Activated CD8-positive, alpha-beta memory T cell treated with anti-CD3 and anti-CD28 coated beads, Interleukin-2, amount 50 U/mL, for 4 hours (primary cell): ENCODE measurements around the gene DOLK.

Source experiments
- DNase-seq: peaks from one replicate; pipeline ENCODE4 v3.0.0-alpha.2; 2020

The DOLK gene

DNA sequence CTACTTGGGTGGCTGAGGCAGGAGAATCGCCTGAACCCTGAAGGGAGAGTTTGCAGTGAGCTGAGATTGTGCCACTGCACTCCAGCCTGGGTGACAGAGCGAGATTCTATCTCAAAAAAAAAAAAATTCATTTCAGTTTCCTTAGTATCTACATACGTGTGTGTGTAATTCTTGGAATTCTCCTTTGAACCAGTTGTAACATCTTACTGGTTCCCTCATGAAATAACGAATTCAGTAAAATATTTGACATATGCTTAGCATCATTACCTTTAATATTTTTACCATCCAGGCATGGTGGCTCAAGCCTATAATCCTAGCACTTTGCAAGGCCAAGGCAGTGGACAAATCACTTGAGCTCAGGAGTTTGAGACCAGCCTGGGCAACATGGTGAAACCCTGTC is 17.8 kb downstream of the DOLK start:
- no peak for DNase-seq

DNA sequence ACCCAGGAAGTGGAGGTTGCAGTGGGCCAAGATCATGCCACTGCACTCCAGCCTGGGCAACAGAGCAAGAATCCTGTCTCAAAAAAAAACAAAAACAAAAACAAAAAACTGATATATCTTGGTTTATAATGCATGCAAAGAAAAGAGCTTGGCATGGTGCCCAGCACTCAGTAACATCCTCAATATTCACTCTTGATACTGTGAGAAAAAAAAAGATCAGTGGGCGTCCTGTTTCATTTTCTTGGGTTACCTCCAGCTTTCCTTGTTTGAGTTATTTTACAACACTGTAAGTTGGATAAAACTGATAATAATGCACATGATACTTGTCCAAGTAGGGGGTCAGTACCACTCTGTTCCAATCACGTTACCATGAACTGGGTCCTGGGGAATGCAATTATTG is 18.8 kb downstream of the DOLK start:
- no peak for DNase-seq

DNA sequence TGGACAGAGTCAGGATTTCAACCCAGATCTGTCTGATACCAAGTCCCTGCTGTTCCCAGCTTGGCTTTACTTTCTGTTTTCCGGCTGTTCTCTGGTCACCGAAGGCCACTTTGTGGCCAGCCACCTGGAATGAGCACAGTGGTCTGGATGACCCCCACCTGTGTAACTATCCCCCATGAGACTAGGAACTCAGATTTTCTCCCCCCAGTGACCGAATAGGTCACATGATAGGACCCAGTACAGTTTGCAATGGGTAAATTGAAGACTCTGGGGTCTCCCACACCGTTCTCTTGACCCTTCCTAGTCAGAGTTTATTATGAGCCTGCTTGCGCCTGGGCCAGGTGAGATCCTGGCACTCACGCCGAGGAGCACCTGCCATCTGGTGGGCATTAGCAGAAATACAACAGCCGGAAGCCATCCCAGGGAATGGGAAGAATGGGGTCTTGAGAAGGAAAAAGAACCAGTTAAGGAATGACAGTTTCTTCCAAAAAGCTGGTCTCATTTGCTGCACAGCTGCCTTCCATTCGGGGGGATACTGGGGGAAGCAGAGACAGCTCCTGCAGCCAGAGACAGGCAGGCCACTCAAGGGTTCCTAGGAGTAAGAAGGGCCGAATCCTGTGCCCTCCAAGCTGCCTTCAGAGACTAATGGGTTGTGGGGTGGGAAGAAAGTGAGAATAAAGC is 19.5 kb downstream of the DOLK start:
- peak; percentile 58 for DNase-seq

DNA sequence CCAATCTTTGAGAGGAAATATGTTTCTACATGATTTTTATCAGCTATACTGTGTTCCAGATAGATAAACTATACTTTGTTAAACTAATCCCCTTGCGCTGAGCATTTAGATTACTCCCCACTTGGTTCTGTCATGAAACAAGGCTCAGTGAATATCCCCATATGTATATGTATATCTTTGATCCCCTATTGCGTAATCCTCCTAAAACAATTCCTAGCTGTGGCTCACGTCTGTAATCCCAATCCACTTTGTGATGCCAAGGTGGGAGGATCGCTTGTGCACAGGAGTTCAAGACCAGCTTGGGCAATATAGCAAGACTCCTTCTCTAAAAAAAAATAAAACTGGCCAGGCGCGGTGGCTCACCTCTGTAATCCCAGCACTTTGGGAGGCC is 23.9 kb downstream of the DOLK start:
- DNase-seq: no peak

DNA sequence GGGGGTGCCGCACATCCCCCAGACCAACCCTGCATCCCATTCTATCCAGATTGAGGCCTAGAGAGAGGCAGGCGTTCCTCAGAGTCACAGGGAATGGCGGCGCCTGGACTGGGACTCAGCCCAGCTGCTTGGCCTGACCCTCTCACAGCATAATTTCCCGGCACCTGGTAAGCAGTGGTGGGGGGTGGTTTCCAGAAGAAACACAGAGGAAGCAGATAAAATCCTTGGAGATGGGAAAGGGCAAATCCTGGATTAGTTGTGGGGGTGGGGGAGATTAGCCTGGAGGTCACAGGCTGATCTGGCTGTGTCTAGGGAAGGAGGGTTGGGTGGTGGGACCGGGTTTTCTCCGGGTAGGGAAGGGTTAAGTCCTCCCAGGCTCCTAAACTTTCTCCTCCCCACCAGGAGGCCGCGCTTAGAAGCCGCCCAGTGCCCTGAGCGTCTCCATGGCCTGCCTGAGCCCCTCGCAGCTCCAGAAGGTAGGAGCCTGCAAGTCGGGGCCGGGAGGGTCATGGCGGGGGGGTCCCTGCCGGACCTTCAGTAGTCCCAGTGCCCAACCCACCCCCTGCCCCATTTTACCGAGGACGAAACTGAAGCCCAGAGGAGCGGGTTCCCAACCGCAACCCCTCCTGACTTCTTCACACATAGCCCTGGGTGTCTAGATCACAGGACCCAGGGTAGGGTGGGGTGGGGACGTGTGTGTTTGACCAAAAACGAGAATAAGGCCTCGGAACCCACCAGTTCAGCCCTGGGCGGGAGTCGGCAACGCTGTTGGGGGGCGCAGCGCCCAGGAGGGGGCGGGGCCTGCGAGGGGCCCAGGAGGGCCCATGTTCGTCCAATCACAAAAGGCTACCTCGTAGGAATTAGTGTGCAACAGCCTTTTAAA is 25.3 kb downstream of the DOLK start:
- DNase-seq: peak; percentile 32

DNA sequence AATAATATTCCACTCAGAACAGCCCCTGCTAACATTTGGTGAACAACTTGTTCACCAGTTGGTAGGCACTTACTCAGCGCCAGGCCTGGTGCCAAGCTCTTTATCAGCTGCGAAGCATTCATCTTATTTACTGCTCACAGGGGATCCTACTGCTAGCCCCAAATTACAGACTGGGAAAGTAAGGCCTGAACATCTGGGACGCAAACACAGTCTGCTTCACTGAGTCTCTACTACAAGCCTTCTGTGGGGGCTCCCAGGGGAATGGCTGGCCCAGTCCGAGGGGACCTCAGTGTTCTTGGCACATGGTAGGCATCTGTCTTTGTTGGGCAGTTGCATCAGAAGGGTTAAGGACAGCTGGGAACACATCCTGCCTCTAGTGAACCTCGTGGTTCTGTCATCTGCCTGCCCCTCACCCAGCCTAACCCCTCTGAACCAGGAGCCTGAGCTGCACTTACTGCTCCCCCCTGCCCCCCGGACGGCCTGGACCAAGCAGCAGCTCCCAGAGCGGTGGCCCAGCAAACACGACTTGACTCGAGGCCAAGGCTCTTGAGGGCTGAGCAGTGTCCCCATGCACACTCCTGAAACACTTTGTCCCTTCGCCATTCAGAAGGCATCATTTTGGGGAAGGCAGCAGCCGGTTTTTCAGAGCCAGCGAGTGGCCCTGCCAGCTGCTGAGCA is 26.9 kb downstream of the DOLK start, which contains the start of gene PHYHD1:
PHYHD1 (plus strand) TSS at position 602 of the 678 bp plus-strand sequence. CDS start 1,342 bp downstream, outside the sequence.
- no peak for DNase-seq

DNA sequence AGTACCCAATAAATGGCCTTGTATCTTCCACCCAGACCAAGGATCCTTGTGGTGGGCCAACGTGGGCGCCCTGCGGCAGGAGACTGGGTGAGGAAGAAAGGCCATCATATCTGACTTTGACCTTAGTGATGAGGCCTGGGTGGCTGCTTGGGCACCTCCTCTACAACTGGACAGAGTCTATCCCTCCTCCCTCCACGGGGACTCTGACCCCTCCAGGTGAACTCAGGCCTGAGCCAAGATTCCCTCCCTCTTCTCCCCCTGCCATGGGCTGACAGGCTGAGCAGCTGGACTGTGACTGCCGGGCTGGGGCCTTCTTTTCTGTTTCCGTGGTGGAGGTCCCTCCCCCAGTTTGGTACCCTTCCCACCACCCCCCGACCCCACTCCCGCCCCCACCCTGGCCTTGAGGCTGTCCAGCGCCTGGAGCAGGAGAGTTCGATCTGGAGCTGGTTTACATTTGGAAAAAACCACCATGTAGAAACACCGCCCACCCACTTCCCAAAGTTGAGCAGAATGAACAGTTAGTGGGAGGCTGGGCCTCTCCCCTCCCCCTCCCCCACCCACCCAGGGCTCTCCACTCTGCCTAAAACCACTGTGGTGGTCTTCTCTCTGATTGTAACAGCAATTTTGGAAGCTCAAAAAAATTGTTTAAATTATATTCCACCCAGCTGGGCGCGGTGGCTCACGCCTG is 27.9 kb downstream of the DOLK start:
- DNase-seq: no peak

DNA sequence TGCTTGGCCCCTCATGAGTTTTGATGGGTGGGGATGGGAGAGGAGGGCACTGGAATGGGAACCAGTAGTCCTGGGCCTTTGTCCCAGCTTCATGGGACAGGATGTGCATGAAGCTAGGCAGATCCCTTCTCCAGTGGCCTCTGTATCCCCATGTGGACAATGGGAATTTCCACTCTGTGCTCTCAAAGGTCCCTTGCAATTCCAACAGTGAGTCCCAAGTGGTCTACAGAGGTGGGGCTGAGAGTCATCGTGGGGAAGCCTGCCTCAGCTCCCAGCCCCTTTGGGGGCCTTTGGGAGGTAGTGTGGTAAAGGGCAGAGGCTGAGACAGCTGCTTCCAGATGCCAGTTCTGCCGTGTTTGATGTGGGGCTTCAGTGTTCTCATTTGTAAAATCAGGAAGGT is 28.5 kb downstream of the DOLK start:
- no peak for DNase-seq

DNA sequence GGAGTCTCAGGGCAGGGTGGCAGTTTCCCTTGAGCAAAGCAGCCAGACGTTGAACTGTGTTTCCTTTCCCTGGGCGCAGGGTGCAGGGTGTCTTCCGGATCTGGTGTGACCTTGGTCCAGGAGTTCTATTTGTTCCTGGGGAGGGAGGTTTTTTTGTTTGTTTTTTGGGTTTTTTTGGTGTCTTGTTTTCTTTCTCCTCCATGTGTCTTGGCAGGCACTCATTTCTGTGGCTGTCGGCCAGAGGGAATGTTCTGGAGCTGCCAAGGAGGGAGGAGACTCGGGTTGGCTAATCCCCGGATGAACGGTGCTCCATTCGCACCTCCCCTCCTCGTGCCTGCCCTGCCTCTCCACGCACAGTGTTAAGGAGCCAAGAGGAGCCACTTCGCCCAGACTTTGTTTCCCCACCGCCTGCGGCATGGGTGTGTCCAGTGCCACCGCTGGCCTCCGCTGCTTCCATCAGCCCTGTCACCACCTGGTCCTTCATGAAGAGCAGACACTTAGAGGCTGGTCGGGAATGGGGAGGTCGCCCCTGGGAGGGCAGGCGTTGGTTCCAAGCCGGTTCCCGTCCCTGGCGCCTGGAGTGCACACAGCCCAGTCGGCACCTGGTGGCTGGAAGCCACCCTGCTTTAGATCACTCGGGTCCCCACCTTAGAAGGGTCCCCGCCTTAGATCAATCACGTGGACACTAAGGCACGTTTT is 30.1 kb downstream of the DOLK start:
- no peak for DNase-seq

DNA sequence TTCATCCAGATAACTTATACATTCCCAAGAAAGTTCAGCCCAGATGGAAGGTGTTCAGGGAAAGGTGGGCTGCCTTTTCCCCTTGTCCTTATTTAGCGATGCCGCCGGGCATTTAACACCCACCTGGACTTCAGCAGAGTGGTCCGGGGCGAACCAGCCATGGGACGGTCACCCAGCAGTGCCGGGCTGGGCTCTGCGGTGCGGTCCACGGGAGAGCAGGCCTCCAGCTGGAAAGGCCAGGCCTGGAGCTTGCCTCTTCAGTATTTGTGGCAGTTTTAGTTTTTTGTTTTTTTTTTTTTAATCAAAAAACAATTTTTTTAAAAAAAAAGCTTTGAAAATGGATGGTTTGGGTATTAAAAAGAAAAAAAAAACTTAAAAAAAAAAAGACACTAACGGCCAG is 30.7 kb downstream of the DOLK start:
- DNase-seq: no peak

DNA sequence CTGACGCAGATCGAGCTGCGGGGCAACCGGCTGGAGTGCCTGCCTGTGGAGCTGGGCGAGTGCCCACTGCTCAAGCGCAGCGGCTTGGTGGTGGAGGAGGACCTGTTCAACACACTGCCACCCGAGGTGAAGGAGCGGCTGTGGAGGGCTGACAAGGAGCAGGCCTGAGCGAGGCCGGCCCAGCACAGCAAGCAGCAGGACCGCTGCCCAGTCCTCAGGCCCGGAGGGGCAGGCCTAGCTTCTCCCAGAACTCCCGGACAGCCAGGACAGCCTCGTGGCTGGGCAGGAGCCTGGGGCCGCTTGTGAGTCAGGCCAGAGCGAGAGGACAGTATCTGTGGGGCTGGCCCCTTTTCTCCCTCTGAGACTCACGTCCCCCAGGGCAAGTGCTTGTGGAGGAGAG is 31.2 kb downstream of the DOLK start:
- DNase-seq: no peak

DNA sequence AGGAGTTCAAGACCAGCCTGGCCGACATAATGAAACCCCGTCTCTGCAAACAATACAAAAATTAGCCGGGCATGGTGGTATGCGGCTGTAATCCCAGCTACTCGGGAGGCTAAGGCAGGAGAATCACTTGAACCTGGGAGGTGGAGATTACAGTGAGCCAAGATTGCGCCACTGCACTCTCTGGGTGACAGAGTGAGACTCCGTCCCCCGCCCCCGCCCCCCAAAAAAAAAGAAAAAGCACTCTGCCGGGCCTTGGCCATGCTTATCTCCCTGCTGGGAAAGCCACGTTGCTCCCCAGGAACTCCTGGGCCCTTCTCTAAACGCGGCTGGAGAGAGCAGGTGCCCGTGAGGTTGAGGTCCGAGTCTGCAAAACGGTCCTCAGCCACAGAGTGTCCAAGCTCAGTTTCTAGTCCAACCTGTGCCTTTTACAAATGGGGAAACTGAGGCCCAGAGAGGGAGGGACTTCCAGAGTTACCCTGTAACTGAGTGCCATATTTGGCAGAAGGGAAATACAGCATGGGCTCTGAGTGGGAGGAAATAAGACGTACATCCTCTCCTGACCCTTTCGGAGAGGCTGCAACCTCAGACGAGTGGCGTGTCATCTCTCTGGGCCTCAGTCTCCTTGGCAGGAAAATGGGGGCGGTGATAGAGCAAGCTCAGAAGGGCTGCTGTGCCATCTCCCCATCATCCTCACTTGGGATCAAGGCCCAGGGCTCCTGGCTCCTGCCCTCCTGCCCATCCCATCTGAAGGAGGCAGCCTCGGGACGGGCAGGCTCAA is 33.2 kb downstream of the DOLK start:
- no peak for DNase-seq

DNA sequence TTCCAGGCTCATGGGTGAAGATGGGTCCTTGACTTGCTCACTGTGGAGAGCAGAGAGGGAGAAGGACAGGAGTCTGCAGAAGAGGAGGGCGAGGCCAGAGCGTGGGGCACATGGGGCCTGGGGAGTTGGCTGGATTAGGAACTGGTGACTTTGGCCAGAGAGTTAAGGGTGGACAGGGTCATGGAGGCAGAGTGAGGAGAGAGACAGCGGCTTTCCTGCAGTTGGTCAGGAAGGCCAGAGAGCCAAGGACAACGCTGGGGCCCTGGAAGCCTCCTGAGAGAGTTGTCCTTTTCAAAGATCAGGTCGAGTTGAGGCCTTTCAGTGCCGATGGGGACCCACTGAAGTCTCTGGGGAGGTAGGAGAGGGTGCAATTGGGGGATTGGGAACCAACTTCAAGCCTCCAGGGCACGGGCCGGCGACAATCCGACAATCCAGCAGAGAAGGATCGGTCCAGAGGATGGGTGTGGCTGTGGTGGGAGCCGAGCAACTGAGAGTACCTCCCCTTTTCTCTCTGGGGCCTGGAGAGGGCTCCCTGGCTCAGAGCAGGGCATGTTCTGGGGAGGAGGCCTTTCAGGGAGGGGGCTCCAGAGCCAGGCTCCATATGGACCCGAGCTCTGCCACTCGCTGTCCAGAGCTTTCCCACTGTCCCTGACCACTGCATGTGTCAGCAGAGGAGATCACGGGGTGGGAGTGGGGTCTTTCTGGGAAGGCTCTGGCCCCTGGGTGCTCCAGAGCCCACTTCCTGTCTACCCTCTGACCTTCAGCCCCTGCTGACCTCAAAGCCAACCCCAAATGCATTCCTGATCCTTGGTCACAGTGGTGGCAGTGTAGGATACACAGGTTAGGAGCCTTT is 34.1 kb downstream of the DOLK start:
- no peak for DNase-seq

DNA sequence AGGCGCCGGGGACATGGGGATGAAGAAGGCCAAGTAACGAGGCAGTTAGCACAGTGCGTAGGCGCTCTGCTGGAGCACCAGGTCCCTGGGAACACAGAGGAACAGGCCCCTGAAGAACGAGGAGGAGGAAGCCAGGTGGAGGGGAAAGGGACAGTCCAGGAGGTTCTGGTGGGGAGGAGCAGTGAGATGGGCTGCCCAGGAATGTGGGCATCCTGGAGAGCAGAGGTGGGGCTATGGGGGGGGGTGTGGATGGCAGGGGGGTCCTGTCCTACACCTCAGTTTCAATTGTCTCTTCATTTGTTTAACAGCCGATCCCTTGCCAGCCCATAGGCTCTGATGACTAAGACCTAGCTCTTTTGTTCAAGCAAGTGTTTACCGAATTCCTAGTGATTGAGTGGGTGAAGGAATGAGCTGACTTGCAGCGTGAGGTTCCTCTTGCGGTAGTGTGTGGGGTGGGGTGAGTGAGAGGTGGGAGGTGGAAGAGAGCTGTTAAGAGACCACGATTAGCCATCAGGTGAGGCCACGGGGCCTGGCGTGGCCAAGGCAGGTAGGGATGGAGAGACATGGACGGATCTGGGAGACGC is 35.0 kb downstream of the DOLK start:
- no peak for DNase-seq

DNA sequence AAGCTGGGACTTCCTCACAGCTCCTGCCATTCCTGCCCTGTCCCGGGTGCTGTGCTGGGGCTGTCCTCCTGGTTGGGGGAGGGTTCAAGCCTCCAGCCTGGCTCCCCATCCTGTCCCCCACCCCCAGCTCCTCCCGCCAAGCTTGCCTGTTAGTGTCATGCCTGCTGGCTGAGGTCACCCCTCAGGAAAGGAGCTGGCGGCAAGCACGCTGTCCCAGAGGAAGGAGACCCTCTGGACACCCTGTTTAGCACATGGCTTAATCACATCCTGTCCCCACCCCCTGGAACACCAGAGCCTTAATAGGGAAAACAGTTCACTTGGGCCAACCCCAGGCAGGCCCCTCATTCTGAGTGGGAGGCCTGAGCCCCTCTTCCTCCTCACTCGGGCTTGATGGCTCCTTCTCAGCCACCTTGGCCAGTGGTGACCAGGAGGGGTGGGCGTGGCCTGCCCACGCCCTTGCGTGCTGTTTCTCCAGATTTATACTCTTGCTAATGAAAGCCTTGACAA is 35.8 kb downstream of the DOLK start:
- DNase-seq: no peak

DNA sequence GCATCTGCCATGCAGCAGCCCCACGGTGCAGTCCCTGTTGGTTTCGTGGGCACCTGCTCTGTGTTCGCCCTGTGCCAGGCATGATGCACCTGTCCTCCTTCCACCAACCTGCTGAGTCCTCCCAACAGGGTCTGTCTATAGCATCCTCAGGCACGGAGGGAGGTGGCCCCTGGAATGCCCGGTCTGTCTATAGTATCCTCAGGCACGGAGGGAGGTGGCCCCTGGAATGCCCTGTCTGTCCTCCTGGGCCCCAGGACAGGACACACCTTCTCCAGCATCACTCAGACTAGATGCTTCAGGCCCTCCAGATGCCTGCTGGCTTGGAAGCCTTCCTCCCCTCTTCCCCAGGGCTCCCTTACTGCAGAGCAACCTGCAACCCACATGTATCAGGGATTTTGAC is 36.5 kb downstream of the DOLK start:
- DNase-seq: no peak

DNA sequence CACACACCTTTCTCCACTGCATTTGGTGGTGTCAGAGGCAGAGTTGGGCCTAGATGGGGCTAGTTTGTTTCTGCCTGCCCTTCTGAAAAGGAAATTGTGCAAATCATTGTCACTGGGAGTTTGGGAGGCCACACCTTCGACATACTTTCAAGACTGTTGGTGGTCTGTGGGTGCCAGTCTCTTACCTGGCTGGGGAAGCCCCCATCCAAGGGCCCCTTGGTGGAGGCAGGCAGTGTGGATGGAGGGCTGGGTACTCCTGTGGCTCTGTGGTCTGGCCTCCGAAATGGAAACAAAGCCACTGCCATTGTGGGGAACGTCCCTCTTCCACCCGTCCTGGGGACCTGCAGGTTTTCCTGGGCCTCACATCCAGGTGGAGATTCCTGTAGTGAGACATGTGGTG is 37.5 kb downstream of the DOLK start:
- DNase-seq: no peak

DNA sequence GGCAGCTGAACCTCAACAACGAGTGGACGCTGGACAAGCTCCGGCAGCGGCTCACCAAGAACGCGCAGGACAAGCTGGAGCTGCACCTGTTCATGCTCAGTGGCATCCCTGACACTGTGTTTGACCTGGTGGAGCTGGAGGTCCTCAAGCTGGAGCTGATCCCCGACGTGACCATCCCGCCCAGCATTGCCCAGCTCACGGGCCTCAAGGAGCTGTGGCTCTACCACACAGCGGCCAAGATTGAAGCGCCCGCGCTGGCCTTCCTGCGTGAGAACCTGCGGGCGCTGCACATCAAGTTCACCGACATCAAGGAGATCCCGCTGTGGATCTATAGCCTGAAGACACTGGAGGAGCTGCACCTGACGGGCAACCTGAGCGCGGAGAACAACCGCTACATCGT is 39.0 kb downstream of the DOLK start:
- no peak for DNase-seq

DNA sequence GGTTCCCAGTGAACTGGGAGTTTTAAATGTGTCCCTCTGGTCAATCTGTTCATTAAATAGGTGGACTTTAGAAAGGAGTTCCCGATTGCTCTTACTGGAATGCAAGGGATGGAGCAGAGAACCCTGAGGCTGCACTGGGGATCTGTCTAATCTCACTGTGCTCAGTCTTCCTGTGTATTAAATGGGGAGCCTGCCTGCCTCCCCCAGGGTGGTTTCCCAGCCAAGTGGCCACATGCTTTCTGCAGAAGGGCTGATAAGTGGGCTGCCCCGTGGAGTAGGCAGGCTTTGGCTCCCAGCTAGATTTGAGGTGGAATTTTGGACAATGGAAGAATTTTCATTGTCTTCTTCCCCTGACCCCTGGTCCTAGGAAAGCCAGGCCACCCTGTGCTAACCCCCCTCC is 40.7 kb downstream of the DOLK start:
- DNase-seq: no peak

DNA sequence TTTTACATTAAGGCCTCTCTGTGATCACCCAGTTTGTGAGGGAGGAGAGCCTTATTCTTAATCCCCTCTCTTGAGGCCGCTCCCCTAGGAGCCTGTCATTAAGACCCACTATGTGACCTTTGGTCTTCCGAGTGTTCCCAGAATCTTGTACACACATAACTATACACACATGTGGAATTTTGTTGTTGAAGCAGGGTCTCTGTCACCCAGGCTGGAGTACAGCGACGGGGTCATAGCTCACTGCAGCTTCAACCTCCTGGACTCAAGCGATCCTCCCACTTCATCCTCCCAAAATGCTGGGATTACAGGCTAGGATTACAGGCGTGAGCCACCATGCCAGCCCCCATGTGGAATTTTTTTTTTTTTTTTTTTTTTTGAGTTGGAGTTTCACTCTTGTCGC is 41.4 kb downstream of the DOLK start:
- DNase-seq: no peak
